Right cardiac atrium (tissue), 5 donors: ENCODE data around the gene RCC2. TPM values are rescaled to one million over a fixed set of nuclear protein-coding genes. Genes with fewer than 3 reads are reported as not detected.
"Not testable (repeated sequence)": the region's sequence is repeated elsewhere in the genome, so short reads cannot be mapped to it uniquely, and the experiment has no call there.

Experiments
- ATAC-seq, 2 donors: fragments of 200-7000 bp; cut with Tn5 transposase; one replicate each; pipeline versions ENCODE4 v1.8.0 to v1.9.1; 2020; ENCODE audit warnings: moderate library complexity in 2 of 2, mild to moderate bottlenecking in 1 of 2
- DNase-seq, 3 donors: peaks; one replicate each; pipeline ENCODE4 v3.0.0-alpha.2; 2020
- H3K27ac ChIP-seq: one replicate; pipeline ENCODE4 v1.5.1; 2013; ENCODE audit warnings: mild to moderate bottlenecking, low read length, control low read depth, moderate library complexity
- H3K27me3 ChIP-seq: one replicate; pipeline ENCODE4 v1.6.1; 2013; ENCODE audit not compliant: control insufficient read depth, insufficient read depth
- H3K4me1 ChIP-seq: one replicate; pipeline ENCODE4 v1.6.1; 2013; ENCODE audit warnings: low read length; ENCODE audit not compliant: control insufficient read depth, insufficient read depth
- H3K4me3 ChIP-seq: one replicate; pipeline ENCODE4 v1.5.1; 2013; ENCODE audit warnings: low read length, control low read depth
- H3K9me3 ChIP-seq: one replicate; pipeline ENCODE4 v1.6.1; 2013; ENCODE audit warnings: low read length; ENCODE audit not compliant: control insufficient read depth
- WGBS: extraction: QIAGEN DNeasy Blood & Tissue Kit; methylation state at CpG from one replicate; pipeline ENCODE4 v1.1.7; 2013; 5-methylcytosine and 5-hydroxymethylcytosine counted together
- intact Hi-C, 4 donors: fragments of 100-400 bp; cut with DNase I; formaldehyde crosslinking; loops; one replicate each; pipeline versions ENCODE4 v1.11.0 to v1.14.0; 2022 to 2023
- polyA plus RNA-seq: library from polyadenylated mRNA; stranded (reverse); fragments of 200-250 nt; gene quantifications from one replicate; pipeline ENCODE4 v1.2.3, GENCODE V29; 2013
- total RNA-seq, 4 donors: library from RNA; stranded (reverse); fragmentation: NEBNext Ultra II Directional; extraction: Animal tissue kit (Norgen Biotek cat#: 25700); gene quantifications; one replicate each; pipeline ENCODE4 v1.2.1, GENCODE V29; 2021
- donor health status: healthy with polysubstance abuse.
- donor health status: DM: no; HTN: yes; CAD: no.
- donor health status: DM: no; HTN: no; CAD: no.
- donor health status: DM: no; HTN: yes; CAD: no; lungs with severe emphysema.
- donor health status: DM: yes; HTN: yes; CAD: no.

RCC2 gene
- total and polyA plus RNA-seq, 5 donors: 7.8 to 19.0 (median 13.8) TPM

DNA sequence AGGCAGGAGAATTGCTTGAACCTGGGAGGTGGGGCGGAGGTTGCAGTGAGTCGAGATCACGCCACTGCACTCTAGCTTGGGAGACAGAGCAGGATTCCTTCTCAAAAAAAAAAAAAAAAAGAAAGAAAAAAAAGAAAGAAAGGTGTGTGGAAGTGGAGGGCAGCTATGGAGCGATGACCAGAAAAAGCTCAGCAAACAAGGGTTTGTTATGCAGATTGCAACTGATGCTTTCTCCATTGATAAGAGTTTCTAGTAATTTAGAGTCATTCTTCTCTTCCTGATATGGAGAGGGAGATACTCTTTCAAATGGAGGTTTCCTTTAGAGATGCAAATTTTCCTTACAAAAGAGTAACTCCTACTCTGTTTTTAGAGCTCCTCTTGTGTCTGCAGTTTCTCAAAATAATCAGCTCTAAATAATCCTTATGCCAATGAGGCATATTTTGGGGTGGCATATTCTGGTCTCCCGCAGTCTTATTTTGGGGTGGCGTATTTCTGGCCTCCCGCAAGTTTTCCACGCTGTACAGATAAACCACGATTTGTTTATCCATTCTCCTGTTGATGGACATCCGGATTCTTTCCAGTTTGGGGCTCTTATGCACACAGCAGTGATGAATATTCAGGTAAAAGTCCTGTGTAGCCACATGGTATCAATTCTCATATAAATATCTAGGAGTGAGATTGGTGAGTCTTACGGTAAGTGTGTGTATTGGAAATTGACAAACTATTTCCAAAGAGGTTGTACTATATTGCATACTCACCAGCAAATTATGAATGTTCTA lies 30.7 kb upstream of the RCC2 start:
- ATAC-seq (no peak), DNase-seq (peak in 1 of 3 donors; percentile 1)
- Histone ChIP-seq H3K4me3 (no peak overlapping the region), H3K4me1 (no peaks in the 10 kb centered on the region), H3K27ac (no peak overlapping the region), H3K27me3 (no peaks in the 10 kb centered on the region), H3K9me3 (no peaks in the 10 kb centered on the region)
- WGBS: 54% methylated on average over 11 of the region's 11 CpGs
- intact Hi-C loops: loop anchor here in 2 of 4 donors (10.0 kb wide), 1 partner anchor 45 kb away; no protein-coding TSS in a partner anchor

DNA sequence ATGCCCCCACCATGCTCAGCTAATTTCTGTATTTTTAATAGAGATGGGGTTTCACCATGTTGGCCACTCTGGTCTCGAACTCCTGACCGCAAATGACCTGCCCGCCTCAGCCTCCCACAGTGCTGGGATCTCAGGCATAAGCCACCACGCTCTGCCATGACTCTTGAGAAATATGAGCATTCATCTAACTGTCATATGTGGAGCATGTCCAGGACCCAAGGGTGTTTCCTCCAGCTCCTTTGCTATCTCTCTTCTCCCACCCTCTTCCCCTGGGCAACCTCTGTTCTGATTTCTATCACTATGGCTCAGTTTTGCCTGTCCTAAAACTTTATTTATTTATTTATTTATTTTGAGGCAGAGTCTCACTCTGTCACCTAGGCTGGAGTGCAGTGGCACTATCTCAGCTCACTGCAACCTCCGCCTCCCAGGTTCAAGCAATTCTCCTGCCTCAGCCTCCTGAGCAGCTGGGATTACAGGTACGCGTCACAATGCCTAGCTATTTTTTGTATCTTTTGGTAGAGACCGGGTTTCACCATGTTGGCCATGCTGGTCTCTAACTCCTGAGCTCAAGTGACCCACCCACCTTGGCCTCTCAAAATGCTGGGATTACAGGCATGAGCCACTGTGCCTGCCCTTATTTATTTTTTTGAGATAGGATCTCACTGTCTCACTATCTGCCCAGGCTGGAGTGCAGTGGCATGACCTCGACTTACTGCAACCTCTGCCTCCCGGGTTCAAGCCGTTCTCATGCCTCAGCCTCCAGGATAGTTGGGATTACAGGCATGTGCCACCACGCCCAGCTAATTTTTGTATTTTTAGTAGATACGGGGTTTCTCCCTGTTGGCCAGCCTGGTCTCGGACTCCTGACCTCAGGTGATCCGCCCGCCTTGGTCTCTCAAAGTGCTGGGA lies 29.1 kb upstream of the RCC2 start:
- DNase-seq: peak in 1 of 3 donors; percentile 1
- intact Hi-C loops, H3K4me3 ChIP-seq, H3K9me3 ChIP-seq, H3K27me3 ChIP-seq, H3K27ac ChIP-seq, ATAC-seq, H3K4me1 ChIP-seq: not testable (repeated sequence)
- 92% methylated on average over 16 of the region's 16 CpGs for WGBS

DNA sequence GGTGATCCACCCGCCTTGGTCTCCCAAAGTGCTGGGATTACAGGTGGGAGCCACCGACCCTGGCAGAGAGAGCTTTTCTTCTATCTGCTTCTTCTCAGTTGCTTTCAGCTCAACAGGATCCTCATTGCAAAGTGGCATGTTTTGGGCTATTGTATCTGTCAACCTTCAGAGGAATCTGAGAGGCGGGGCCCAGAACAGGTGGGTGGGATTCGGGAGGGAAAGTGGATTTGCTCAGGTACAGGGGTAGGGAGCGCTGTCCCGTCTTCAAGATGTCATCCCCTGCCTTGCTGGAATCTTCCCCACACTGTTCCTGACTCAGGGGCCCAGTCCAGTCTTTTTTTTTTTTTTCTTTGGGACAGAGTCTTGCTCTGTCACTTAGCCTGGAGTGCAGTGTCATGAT lies 26.9 kb upstream of the RCC2 start:
- H3K4me3 ChIP-seq: no peak overlapping the region
- no peaks in the 10 kb centered on the region for H3K27me3 ChIP-seq
- no peak for ATAC-seq
- WGBS: 71% methylated on average over 6 of the region's 6 CpGs
- DNase-seq: peak in 1 of 3 donors; percentile 6
- no peak overlapping the region for H3K27ac ChIP-seq
- no peaks in the 10 kb centered on the region for H3K4me1 ChIP-seq
- intact Hi-C loops: no loop called here
- H3K9me3 ChIP-seq: no peaks in the 10 kb centered on the region

DNA sequence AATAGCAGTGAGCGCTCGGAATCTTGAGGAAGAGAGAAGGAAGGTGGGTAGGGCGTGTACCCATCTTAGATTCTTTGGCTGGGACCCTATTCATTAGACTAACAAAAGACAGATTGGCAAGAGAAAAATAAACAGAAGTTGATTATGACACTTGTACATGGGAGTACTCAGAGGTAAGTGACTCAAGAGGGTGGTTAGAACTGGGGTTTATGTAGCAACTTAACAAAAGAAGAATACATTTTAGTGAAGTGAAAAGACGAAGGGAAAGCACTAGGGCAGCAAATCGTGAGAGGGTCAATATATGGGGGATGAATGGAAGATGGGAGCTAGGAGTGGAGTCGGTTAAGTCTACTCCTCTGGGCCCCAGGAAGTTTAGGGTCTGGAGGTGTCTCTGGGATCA lies 25.8 kb upstream of the RCC2 start:
- Histone ChIP-seq H3K27me3 (no peaks in the 10 kb centered on the region), H3K9me3 (no peaks in the 10 kb centered on the region), H3K27ac (no peak overlapping the region), H3K4me1 (no peaks in the 10 kb centered on the region), H3K4me3 (no peak overlapping the region)
- intact Hi-C loops: no loop called here
- WGBS: 76% methylated on average over 6 of the region's 6 CpGs
- ATAC-seq: no peak
- DNase-seq: no peak

DNA sequence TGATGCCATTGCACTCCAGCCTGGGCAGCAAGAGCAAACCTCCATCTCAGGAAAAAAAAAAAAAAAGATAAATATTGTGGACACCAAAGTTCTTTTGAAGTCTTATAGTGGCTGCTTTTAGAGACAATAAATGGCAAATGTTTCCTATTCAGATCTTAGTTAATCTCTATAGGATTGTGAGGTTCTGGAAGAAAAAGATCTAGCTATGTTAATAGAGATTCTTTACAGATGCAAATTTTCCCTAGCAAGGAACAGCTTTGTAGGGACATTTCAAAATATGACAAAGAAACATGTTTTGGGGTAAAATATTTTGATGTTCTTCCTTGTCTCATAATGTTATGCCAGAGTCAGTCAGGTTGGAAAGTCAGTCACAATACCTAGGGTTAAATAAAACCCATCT lies 24.5 kb upstream of the RCC2 start:
- Histone ChIP-seq H3K27ac (no peak overlapping the region), H3K4me1 (no peaks in the 10 kb centered on the region), H3K9me3 (no peaks in the 10 kb centered on the region), H3K27me3 (no peaks in the 10 kb centered on the region), H3K4me3 (no peak overlapping the region)
- DNase-seq: no peak
- intact Hi-C loops: no loop called here
- no peak for ATAC-seq

DNA sequence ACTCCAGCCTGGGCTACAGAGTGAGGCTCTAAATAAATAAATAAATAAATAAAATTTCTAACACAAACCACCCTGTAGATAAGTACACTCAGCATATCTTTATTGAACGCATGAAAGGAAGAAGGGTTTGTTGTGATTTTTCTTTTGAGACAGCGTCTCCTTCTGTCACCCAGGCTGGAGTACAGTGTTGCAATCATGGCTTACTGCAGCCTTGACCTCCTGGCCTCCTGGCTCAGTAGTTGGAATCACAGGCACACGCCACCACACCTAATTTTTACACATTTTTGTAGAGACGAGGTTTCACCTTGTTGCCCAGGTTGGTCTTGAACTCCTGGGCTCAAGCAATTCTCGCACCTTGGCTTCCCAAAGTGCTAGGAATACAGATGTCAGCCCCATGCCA lies 23.2 kb upstream of the RCC2 start:
- WGBS: 50% methylated on average over 5 of the region's 5 CpGs
- H3K27ac ChIP-seq: no peak overlapping the region
- no peaks in the 10 kb centered on the region for H3K27me3 ChIP-seq
- DNase-seq (no peak), ATAC-seq (no peak)
- no peaks in the 10 kb centered on the region for H3K9me3 ChIP-seq
- H3K4me3 ChIP-seq: no peak overlapping the region
- no peaks in the 10 kb centered on the region for H3K4me1 ChIP-seq
- intact Hi-C loops: no loop called here

DNA sequence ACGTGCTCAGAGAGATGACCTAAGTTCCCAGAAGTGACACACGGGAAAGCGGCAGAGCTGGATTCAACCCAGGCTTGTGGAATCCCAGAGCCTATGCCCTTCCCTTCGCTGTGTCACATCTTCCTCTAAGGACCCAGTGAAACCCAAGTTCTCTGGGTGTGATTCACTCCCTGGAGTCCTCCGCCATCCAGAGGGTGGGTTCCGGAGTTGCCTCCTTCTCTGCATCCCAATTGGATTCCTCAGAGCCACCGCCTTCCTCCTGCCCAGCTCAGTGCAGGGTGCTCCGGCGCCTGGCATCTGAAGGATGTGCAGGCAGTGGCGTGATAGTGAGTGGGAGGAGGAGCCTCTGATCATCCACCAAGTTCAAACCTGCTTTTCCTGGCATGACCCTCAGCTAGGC lies 20.7 kb upstream of the RCC2 start:
- DNase-seq (peak in 1 of 3 donors; percentile 12), ATAC-seq (no peak)
- no peak overlapping the region for H3K4me3 ChIP-seq
- intact Hi-C loops: no loop called here
- WGBS: 73% methylated on average over 10 of the region's 10 CpGs
- H3K27me3 ChIP-seq: no peaks in the 10 kb centered on the region
- no peak overlapping the region for H3K27ac ChIP-seq
- no peaks in the 10 kb centered on the region for H3K9me3 ChIP-seq
- H3K4me1 ChIP-seq: no peaks in the 10 kb centered on the region

DNA sequence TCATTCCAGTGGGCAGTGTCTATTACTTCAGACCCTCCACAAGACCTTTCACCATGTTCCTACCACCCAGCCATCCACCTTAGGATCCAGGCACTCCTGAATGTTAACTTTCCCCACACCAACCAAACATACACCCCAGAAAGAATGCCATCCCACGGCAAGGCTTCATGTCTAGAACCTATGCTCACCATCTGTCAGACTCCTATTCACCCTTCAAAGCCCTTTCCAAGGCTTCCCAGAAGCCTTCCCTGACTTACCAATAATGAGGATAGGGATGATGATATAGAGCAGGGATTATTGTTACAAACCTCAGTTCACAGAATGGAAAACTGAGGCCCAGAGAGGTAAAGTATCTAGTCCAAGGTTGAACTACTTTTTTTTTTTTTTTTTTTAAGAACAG lies 19.3 kb upstream of the RCC2 start:
- no peak overlapping the region for H3K4me3 ChIP-seq
- no peak for ATAC-seq
- H3K27me3 ChIP-seq: no peaks in the 10 kb centered on the region
- no peak for DNase-seq
- no peaks in the 10 kb centered on the region for H3K9me3 ChIP-seq
- H3K4me1 ChIP-seq: no peaks in the 10 kb centered on the region
- 84% methylated on average over 1 of the region's 1 CpG for WGBS
- intact Hi-C loops: no loop called here
- H3K27ac ChIP-seq: no peak overlapping the region

DNA sequence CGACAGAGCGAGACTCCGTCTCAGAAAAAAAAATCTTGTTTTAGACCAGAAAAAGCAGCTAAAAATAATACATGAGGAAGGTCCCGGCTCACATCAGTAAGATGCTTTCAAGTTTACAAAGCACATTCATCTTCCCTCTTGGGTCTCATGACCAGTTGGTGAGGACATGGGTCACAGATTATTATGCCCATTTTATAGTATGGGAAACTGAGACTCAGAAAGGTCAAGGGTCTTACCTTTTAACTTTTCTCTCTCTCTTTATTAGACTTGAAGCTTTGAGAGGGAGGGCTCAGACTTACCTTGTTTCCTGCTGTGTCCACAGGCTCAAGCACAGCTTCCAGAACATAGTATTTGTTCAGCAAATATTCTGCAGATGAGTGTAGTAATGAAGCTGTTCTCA lies 13.2 kb upstream of the RCC2 start:
- H3K4me3 ChIP-seq: no peak overlapping the region
- DNase-seq (no peak), ATAC-seq (no peak)
- H3K27ac ChIP-seq: no peak overlapping the region
- intact Hi-C loops: no loop called here
- H3K27me3 ChIP-seq: no peaks in the 10 kb centered on the region
- 86% methylated on average over 4 of the region's 4 CpGs for WGBS
- H3K4me1 ChIP-seq: no peaks in the 10 kb centered on the region
- no peaks in the 10 kb centered on the region for H3K9me3 ChIP-seq

DNA sequence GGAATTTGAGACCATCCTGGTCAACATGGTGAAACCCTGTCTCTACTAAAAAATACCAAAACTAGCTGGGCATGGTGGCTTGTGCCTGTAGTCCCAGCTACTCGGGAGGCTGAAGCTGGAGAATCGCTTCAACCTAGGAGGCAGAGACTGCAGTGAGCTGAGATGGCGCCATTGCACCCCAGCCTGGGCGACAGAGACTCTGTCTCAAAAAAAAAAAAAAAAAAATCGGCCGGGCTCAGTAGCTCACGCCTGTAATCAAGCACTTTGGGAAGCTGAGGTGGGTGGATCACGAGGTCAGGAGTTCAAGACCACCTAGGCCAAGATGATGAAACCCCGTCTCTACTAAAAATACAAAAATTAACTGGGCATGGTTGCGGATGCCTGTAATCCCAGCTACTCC lies 12.7 kb upstream of the RCC2 start:
- 52% methylated on average over 10 of the region's 10 CpGs for WGBS
- DNase-seq, H3K4me1 ChIP-seq, ATAC-seq, H3K4me3 ChIP-seq, intact Hi-C loops, H3K27ac ChIP-seq, H3K9me3 ChIP-seq, H3K27me3 ChIP-seq: not testable (repeated sequence)

DNA sequence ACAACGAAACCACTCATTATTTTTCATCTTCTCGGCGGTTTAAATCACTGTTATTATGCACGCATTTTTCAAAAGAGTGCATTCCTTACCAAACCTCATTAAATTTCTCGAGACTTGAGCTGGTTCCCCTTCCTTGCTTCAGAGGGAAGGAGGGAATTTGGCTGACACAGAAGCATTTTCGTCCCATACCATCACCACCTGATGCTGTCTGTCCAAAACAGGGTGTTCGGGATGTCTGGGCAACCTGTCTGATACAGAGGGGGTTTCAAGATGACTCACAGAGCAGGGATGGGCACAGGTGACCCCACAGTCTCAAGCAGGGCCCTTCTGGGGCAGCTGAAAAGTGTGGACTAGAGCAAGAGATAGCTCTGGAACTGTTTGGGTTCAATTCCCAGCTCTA lies 12.3 kb upstream of the RCC2 start:
- 83% methylated on average over 7 of the region's 7 CpGs for WGBS
- ATAC-seq (no peak), DNase-seq (no peak)
- no peak overlapping the region for H3K27ac ChIP-seq
- H3K9me3 ChIP-seq: no peaks in the 10 kb centered on the region
- intact Hi-C loops: no loop called here
- H3K4me3 ChIP-seq: no peak overlapping the region
- H3K4me1 ChIP-seq: no peaks in the 10 kb centered on the region
- H3K27me3 ChIP-seq: no peaks in the 10 kb centered on the region
